Stimulated activated naive B cell treated with anti-CD40 and anti-IgM and Interleukin-4, amounts not matched to agents 10 μg/mL and 1 μg/mL and 100 μg/mL, for 72 hours (primary cell): ENCODE data around the gene NEGR1.

Source experiments
- ATAC-seq, 2 donors: fragments of 150-1000 bp; cut with Tn5 transposase; replicated peaks; 2 replicates each; pipeline ENCODE4 v1.10.0; 2021; ENCODE audit warnings: moderate library complexity in 1 of 2
- DNase-seq: peaks from one replicate; pipeline ENCODE4 v3.0.0; 2021
- H3K27ac Mint-ChIP-seq: one replicate; pipeline ENCODE4 v1.8.0; 2022; ENCODE audit warnings: mild to moderate bottlenecking, mixed read lengths
- H3K27me3 Mint-ChIP-seq, 2 donors: one replicate each; pipeline ENCODE4 v1.8.0; 2022; ENCODE audit warnings: mixed read lengths in 2 of 2
- H3K36me3 Mint-ChIP-seq, 2 donors: one replicate each; pipeline ENCODE4 v1.8.0; 2022; ENCODE audit warnings: mixed read lengths in 2 of 2, mild to moderate bottlenecking in 1 of 2
- H3K4me1 Mint-ChIP-seq, 2 donors: one replicate each; pipeline ENCODE4 v1.8.0; 2022; ENCODE audit warnings: mixed read lengths in 2 of 2, mild to moderate bottlenecking in 1 of 2
- H3K4me3 Mint-ChIP-seq, 2 donors: one replicate each; pipeline ENCODE4 v1.8.0; 2022; ENCODE audit warnings: mild to moderate bottlenecking in 2 of 2, mixed read lengths in 2 of 2, moderate library complexity in 1 of 2
- H3K9me3 Mint-ChIP-seq, 2 donors: one replicate each; pipeline ENCODE4 v1.8.0; 2022; ENCODE audit warnings: mixed read lengths in 2 of 2, mild to moderate bottlenecking in 1 of 2

Gene NEGR1

GRCh38 chr1:71738256-71738655 is 544.1 kb downstream of the NEGR1 start:
- Mint-ChIP-seq H3K4me3 (no peak overlapping the region), H3K36me3 (no peaks in the 10 kb centered on the region), H3K9me3 (peaks cover 0 to 2% of the 10 kb centered on the region in 2 donors), H3K27me3 (no peaks in the 10 kb centered on the region), H3K27ac (no peak overlapping the region), H3K4me1 (no peaks in the 10 kb centered on the region)
- ATAC-seq (no peak), DNase-seq (no peak)

GRCh38 chr1:71737768-71738167 is 544.6 kb downstream of the NEGR1 start:
- Mint-ChIP-seq H3K36me3 (no peaks in the 10 kb centered on the region), H3K27me3 (no peaks in the 10 kb centered on the region), H3K27ac (no peak overlapping the region), H3K9me3 (peaks cover 0 to 2% of the 10 kb centered on the region in 2 donors), H3K4me3 (no peak overlapping the region), H3K4me1 (no peaks in the 10 kb centered on the region)
- DNase-seq, result no peak
- ATAC-seq, result no peak

DNA sequence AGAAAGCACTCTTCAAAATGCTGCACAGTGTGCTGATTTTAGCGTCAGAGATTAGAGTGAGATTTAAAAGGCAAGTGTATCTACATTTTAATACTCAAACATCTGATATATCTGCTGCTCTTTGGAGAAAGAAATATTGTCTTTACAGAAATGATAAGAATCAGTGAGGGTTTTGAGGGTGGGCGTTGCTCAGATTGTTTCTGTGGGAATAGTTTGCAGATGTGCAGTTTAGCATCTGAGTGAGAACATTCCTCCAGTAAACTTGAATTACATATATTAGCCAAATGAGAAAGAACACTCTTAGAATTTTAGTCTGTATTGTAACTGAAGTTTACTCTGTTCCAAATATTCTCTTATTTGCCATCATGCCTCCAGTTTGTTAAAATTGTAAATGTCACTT is 549.2 kb downstream of the NEGR1 start:
- ATAC-seq (no peak), DNase-seq (no peak)
- H3K36me3 Mint-ChIP-seq, result no peaks in the 10 kb centered on the region
- H3K27me3 Mint-ChIP-seq, result no peaks in the 10 kb centered on the region
- H3K4me1 Mint-ChIP-seq, result no peaks in the 10 kb centered on the region
- no peak overlapping the region for H3K27ac Mint-ChIP-seq
- no peak overlapping the region for H3K4me3 Mint-ChIP-seq
- H3K9me3 Mint-ChIP-seq, result no peaks in the 10 kb centered on the region

- Mint-ChIP-seq H3K9me3 (no peaks in the 10 kb centered on the region), H3K4me3 (no peak overlapping the region), H3K27ac (no peak overlapping the region), H3K4me1 (no peaks in the 10 kb centered on the region), H3K27me3 (no peaks in the 10 kb centered on the region), H3K36me3 (no peaks in the 10 kb centered on the region)
- ATAC-seq (no peak), DNase-seq (no peak)
Measured at GRCh38 chr1:71721532-71721931, 560.8 kb downstream of the NEGR1 start.

- DNase-seq (no peak), ATAC-seq (no peak)
- Mint-ChIP-seq H3K27me3 (no peaks in the 10 kb centered on the region), H3K4me3 (no peak overlapping the region), H3K36me3 (peaks cover 3% of the 10 kb centered on the region in 2 donors), H3K9me3 (peaks cover 11% of the 10 kb centered on the region in 2 donors), H3K4me1 (no peaks in the 10 kb centered on the region), H3K27ac (no peak overlapping the region)
Measured at GRCh38 chr1:71719330-71719729, 563.0 kb downstream of the NEGR1 start.

DNA sequence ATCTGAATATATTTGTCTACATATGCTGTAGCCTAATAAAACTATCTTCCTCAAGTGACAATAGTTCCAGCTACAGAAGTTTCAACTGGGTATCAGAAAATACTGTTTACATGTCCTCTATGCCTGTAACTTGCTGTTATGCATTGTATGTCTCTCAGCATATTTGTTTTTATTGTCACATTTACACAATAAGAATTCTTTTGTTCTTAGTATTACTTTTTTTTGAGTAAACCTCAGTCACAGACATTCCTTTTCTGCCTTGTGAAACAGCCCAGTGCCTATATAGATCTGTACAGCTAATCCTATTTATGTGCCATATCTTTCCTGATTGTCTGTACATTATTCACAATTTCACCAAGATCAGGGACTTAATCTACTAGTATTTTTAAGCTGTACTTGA is 565.2 kb downstream of the NEGR1 start:
- Mint-ChIP-seq H3K27me3 (no peaks in the 10 kb centered on the region), H3K4me3 (no peak overlapping the region), H3K36me3 (peaks cover 3% of the 10 kb centered on the region in 2 donors), H3K27ac (no peak overlapping the region), H3K9me3 (peaks cover 15 to 21% of the 10 kb centered on the region in 2 donors), H3K4me1 (no peaks in the 10 kb centered on the region)
- ATAC-seq, result no peak
- no peak for DNase-seq

DNA sequence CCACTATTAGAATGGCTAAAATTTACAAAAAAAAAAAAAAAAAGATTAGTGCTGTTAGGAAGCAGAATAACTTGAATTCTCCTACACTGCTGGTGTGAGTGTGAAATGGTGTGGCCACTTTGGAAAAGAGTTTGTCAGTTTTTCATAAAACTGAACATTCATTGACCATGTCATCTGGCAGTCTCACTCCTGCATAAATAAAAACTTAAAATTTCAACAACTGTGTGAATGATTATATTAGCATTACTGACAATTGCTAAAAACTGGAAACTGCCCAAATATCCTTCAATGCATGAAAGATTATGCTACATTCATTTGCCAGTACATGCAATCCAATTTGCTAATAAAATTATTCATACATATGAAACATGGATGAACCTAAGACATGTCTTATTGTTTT is 570.9 kb downstream of the NEGR1 start:
- Mint-ChIP-seq H3K27me3 (no peaks in the 10 kb centered on the region), H3K4me1 (no peaks in the 10 kb centered on the region), H3K9me3 (peaks cover 20 to 29% of the 10 kb centered on the region in 2 donors), H3K27ac (no peak overlapping the region), H3K4me3 (no peak overlapping the region), H3K36me3 (peaks cover 3% of the 10 kb centered on the region in 2 donors)
- no peak for ATAC-seq
- DNase-seq, result no peak

DNA sequence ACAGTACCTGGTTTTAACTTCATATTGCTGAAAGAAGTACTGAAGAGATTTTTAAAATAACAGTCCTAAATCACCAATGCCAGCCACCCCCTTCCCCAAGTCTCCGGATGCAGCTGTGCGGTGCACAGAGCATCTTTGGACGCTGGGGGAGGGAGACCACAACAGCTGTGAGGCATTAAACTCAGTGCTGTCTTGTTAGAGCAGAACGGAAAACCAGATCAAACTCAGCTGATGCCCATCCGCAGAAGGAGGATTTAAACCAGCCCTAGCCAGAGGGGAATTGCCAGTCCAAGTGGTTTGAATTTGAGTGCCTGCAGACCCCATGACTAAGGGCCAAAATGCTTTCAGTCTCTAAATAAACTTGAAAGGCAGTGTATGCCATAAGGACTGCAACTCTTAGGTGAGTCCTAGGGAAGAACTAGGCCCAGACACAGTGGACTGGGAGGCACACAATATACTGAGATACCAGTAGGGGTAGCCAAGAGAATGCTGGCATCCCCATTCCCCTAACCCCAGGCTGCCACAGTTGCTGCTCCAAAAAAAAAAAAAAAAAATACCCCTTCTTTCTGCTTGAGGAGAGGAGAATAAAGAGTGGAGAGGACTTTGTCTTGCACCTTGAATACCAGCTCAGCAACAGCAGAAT is 576.2 kb downstream of the NEGR1 start:
- Mint-ChIP-seq H3K36me3 (no peaks in the 10 kb centered on the region), H3K9me3 (peaks cover 8 to 11% of the 10 kb centered on the region in 2 donors), H3K4me3 (no peak overlapping the region), H3K27me3 (no peaks in the 10 kb centered on the region), H3K4me1 (peaks cover 0 to 8% of the 10 kb centered on the region in 2 donors), H3K27ac (no peak overlapping the region)
- ATAC-seq, result peak; percentile 56 to 73
- DNase-seq, result no peak

- Mint-ChIP-seq H3K36me3 (no peaks in the 10 kb centered on the region), H3K9me3 (peaks cover 0 to 6% of the 10 kb centered on the region in 2 donors), H3K4me3 (no peak overlapping the region), H3K27ac (no peak overlapping the region), H3K27me3 (no peaks in the 10 kb centered on the region), H3K4me1 (peaks cover 0 to 6% of the 10 kb centered on the region in 2 donors)
- DNase-seq, result no peak
- no peak for ATAC-seq
Measured at GRCh38 chr1:71698186-71698585, 584.2 kb downstream of the NEGR1 start.

- no peak for ATAC-seq
- no peak overlapping the region for H3K4me3 Mint-ChIP-seq
- H3K27me3 Mint-ChIP-seq, result no peaks in the 10 kb centered on the region
- no peak for DNase-seq
- peaks cover 0 to 6% of the 10 kb centered on the region in 2 donors for H3K4me1 Mint-ChIP-seq
- H3K36me3 Mint-ChIP-seq, result no peaks in the 10 kb centered on the region
- H3K27ac Mint-ChIP-seq, result no peak overlapping the region
- peaks cover 0 to 2% of the 10 kb centered on the region in 2 donors for H3K9me3 Mint-ChIP-seq
Measured at GRCh38 chr1:71695821-71696220, 586.5 kb downstream of the NEGR1 start.

GRCh38 chr1:71695084-71695483 is 587.3 kb downstream of the NEGR1 start:
- DNase-seq (no peak), ATAC-seq (no peak)
- peaks cover 0 to 2% of the 10 kb centered on the region in 2 donors for H3K9me3 Mint-ChIP-seq
- H3K27ac Mint-ChIP-seq, result no peak overlapping the region
- no peak overlapping the region for H3K4me3 Mint-ChIP-seq
- H3K27me3 Mint-ChIP-seq, result no peaks in the 10 kb centered on the region
- no peaks in the 10 kb centered on the region for H3K36me3 Mint-ChIP-seq
- peaks cover 0 to 6% of the 10 kb centered on the region in 2 donors for H3K4me1 Mint-ChIP-seq

DNA sequence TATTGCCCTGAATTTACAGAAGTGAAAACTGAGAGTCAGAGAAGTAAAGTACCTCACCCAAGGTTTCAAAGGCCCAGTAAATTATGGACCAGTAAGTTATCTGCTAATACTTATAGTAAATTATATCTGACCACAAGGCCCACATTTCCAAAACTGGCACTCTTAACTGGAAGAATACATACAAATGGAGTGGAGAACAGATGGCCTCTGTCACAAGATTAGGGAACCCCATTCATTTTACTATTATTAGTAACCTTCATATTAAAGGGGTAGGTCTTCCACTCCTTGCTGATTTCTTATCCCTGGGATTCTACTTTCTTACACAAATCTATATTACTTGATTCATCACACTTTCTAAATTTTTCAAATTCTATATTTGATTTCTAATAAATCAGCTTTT is 588.8 kb downstream of the NEGR1 start:
- H3K27me3 Mint-ChIP-seq, result no peaks in the 10 kb centered on the region
- DNase-seq (no peak), ATAC-seq (no peak)
- no peak overlapping the region for H3K4me3 Mint-ChIP-seq
- H3K27ac Mint-ChIP-seq, result no peak overlapping the region
- peaks cover 0 to 6% of the 10 kb centered on the region in 2 donors for H3K4me1 Mint-ChIP-seq
- H3K36me3 Mint-ChIP-seq, result no peaks in the 10 kb centered on the region
- H3K9me3 Mint-ChIP-seq, result no peaks in the 10 kb centered on the region

- DNase-seq (no peak), ATAC-seq (no peak)
- peaks cover 0 to 6% of the 10 kb centered on the region in 2 donors for H3K4me1 Mint-ChIP-seq
- H3K27me3 Mint-ChIP-seq, result no peaks in the 10 kb centered on the region
- H3K4me3 Mint-ChIP-seq, result no peak overlapping the region
- H3K27ac Mint-ChIP-seq, result no peak overlapping the region
- no peaks in the 10 kb centered on the region for H3K9me3 Mint-ChIP-seq
- no peaks in the 10 kb centered on the region for H3K36me3 Mint-ChIP-seq
Measured at GRCh38 chr1:71689635-71690034, 592.7 kb downstream of the NEGR1 start.

DNA sequence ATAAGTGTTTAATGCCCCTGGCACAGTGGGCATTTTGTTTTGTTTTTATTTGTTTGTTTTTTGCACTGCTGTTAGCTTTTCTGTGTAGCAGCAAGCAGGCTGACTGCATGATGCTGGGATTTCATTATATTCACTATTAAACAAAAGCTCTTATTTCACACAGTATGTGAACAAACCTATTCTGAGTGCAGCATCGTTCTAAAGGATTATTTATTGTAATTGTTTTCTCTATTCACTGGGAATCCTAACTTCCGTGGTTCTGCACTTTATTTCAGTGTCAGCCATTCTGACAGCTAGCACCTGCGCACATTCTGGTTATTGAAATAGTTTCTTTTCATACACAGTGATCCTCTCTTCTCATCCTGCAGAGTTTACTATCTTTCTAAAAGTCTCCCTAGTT is 595.0 kb downstream of the NEGR1 start:
- no peak overlapping the region for H3K4me3 Mint-ChIP-seq
- H3K9me3 Mint-ChIP-seq, result no peaks in the 10 kb centered on the region
- DNase-seq, result no peak
- no peak overlapping the region for H3K27ac Mint-ChIP-seq
- no peaks in the 10 kb centered on the region for H3K36me3 Mint-ChIP-seq
- no peak for ATAC-seq
- no peaks in the 10 kb centered on the region for H3K4me1 Mint-ChIP-seq
- no peaks in the 10 kb centered on the region for H3K27me3 Mint-ChIP-seq

DNA sequence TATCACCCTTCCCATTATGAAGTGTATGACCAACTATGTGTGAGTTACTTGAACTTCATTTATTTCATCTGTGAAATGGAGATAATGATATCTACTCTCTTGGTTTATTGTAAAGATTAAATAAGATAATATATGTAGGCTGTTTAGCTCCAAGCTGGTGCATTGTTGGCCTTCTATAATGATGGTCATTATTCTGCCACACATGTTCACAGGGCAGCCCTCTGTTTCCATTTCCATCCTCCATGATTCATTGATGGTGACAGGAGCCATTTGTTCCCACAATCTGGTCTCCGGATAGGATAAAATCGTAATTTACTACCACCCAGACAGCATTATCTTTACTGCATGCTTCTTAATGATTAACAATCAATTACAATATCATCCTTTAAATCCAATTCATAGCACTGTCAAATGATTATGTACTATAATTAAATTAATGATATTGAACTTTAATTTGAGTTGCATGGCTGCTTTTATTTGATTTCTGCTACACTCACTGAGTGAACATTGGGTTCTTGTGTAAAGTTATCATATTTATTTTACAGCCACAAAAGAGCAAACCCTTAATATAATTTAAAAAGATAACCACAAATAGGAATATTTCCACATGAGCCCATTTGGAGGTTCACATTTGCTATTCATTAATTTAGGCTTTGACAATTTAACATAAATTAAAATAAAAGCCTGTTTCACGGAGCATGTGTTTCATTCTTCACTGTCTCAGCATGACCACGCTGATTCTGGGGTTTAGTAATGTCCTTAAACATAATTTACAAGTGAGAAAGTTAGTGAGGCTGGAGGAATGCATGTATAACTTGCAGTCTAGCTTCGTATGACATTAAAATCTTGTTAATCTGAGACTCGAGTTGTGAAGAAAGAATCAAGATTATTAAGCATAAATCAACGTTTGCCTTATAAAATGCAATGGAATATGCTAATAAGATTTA is 605.1 kb downstream of the NEGR1 start:
- Mint-ChIP-seq H3K9me3 (no peaks in the 10 kb centered on the region), H3K4me1 (no peaks in the 10 kb centered on the region), H3K4me3 (no peak overlapping the region), H3K36me3 (no peaks in the 10 kb centered on the region), H3K27me3 (no peaks in the 10 kb centered on the region), H3K27ac (no peak overlapping the region)
- ATAC-seq (no peak), DNase-seq (no peak)
